GM18867 (cell line): ENCODE measurements around the gene TCHP.

Experiments
- ATAC-seq: cut with Tn5 transposase; IDR thresholded peaks from one replicate; pipeline ENCODE4 v1.9.1; 2021; ENCODE audit warnings: mild to moderate bottlenecking, moderate library complexity; ENCODE audit not compliant: unreplicated experiment

Gene TCHP

GRCh38 chr12:109959411-109960093, 59.5 kb downstream of the TCHP start:
- no peak for ATAC-seq

GRCh38 chr12:109961201-109961600, 61.1 kb downstream of the TCHP start:
- no peak for ATAC-seq

DNA sequence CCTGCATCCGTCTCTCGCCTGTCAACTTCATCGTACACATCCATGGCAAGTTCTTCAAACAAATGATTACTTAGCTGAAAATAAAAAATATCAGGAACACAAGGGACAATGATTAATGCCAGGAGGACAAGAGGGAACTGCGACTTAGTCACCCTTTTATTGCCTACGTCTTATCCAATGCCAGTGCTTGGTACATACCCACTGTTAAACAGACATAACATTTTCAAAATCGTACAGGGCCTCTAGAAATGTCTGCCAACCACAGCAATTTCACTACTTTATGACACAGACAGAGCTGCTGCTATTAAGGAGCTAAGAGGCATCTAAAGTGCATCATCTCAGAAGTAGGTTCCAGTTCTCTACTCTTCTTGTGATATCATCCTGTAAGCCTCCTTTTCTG, 61.5 kb downstream of the TCHP start:
- ATAC-seq: no peak

DNA sequence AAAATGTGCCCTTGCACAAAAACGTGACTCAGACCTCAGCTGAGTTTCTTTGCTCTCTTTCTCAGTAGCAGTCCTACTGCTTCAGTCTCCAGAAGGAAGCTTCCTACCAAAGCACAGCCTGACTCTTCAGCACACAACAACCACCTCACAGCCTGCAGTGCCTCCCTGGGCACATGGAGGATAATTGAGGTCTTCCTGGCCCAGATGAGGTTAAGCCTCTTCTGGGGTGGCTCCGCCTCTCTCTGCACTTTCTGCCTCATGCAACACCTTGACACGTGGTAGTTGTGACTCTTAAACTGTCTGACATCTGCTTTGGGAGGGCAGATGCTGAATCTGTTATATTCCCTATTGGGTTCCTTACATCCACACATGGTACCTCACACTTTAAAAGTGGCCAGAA, 62.3 kb downstream of the TCHP start:
- ATAC-seq: no peak

GRCh38 chr12:109963330-109963729, 63.3 kb downstream of the TCHP start:
- ATAC-seq: no peak

GRCh38 chr12:109963743-109964429, 63.8 kb downstream of the TCHP start:
- no peak for ATAC-seq

- no peak for ATAC-seq
These were observed 66.5 kb downstream of the TCHP start for GRCh38 chr12:109966546-109966945.

- ATAC-seq: no peak
These were observed 67.4 kb downstream of the TCHP start for GRCh38 chr12:109967383-109968031.
